NCI-H524 treated with DMSO at 0.1 percent for 48 hours (cell line): ENCODE data around the gene TNXB.
A peak's percentile ranks its signal among the peaks of the same experiment; 100 is the strongest.
"Not testable (repeated sequence)": the region's sequence is repeated elsewhere in the genome, so short reads cannot be mapped to it uniquely, and the experiment has no call there.

Source experiments
- DNase-seq: peaks from one replicate; lab custom pipeline; 2025; lab: John Stamatoyannopoulos, UW

TNXB gene

DNA sequence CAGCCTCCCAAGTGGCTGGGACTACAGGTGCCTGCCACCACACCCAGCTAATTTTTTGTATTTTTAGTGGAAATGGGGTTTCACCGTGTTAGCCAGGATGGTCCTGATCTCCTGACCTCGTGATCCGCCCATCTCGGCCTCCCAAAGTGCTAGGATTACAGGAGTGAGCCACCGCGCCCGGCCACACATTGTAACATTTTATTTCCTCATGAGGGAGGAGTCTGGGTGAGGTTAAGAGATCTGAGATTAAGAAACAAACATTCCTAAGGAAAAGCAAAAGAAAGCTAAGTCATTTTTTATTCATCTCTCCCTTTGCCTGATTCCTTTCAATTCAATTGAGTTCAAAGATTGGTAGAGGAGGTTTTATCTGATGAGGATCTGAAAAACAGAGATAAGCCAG is 35.1 kb upstream of the TNXB start:
- DNase-seq, result not testable (repeated sequence)

DNA sequence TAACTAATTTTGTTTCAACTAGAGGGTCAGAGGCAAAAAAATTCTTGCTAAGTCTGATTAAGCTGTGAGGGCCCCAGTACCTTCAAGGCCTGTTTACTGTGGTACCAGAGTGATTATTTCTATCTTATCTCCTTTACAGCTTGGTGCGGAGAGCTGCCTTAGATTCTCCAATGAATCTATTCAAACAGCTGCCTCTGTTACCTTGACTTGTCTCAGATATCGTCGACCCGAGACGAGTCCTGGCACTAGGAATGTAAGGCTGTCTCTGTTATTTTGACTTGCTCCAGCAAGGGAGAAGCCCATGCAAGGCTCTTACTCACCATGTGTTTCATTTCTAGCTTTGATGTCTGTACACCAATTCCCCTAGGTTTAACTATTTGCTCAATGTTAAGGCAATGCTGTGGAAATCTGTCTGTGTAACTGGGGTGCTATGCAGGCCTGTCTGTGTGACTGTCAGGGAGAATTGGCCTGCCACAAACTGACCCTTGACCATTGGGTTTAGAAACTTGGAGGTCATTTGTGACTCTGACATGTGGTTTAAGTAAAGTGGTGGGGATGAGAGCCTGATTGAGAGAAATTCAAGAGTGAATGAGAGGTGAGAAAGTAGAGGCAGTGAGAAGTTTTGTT is 31.4 kb upstream of the TNXB start:
- DNase-seq, result no peak

DNA sequence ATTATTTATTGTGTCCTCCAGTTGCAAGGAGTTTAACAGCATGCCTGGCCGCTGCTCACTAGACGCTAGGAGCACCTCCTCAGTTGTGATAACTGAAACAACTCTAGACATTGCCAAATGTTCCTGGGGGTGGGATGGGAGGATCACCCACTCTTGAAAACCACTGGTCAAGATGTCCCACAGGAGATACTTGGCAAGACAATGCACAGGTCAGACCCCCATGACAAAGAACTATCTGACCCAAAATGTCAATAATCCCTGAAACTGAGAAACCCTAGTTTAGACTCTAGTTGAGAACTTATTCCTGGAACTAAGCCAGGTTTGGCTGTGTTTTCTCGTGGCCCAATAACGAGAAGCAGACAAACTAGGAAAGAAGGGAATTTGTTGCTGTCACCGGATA is 30.5 kb upstream of the TNXB start:
- no peak for DNase-seq

DNA sequence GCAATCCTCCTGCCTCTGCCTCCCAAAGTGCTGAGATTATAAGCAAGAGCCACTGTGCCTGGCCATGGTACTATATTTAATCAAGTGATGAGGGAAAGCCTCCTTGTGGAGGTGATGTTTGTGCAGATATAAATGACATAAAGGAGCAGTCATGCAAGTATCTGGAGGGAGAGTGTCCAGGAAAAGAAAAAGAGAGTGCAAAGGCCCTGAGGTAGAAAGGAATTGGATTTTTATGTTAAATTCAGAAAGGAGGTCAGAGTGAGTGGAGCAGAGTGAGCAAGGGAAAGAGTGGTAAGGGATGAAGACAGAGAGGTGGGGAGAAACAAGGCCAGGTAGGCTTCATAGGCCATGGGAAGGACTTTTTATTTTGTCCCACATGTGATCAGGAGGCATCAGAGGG is 28.3 kb upstream of the TNXB start:
- no peak for DNase-seq

DNA sequence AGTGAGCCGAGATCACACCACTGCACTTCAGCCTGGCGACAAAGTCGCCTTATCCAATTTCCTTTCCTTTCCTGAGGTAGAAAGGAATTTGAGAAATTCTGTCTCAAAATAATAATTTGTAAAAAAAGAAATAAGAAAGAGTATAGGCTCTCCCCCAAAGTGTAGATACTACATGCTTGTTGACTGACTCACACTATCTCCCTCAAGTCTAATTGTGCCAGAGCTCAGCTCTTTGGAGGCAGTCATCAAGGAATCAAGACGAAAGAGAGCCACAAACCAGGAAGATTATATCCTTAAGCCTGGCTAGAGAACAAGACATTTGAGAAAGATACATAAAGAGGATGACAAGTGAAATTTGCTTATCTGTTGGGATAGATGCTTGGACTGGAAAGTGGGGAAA is 24.6 kb upstream of the TNXB start:
- DNase-seq, result no peak

DNA sequence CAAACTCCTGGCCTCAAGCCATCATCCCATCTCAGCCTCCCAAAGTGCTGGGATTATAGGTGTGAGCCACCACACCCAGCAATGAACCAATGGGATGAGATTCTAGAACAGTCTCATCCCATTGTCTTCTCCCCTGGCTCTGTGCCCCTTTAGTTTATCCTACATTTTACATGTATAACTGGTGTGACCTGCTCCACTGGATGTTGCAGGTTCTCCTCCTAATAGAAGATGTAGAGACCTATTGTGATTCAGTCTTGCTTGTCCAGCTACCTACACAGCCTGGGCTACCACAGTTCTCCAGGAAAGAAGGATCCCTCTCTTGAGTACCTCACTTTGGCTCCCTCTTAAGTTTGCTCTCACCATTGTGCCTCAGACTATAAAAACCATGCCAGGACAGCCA is 23.0 kb upstream of the TNXB start:
- no peak for DNase-seq

DNA sequence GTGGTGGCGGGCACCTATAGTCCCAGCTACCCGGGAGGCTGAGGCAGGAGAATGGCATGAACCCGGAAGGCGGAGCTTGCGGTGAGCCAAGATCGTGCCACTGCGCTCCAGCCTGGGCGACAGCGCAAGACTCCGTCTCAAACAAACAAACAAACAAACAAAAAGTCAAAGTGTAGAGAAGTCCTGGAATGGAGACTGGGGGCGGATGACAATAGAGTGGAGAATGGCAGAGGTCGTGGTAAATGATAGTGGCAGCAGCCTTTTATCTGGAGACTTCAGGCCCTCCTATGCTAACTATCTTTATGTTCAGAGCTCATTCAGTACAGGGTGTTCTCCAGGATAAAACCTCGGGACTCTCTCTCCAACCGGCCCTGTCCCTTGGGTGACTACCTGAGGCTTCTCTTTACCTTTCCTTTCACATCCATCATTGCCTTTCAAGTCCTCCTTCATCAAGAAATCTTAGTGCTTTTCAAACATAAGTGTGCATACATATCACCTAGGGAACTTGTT is 22.4 kb upstream of the TNXB start:
- no peak for DNase-seq

DNA sequence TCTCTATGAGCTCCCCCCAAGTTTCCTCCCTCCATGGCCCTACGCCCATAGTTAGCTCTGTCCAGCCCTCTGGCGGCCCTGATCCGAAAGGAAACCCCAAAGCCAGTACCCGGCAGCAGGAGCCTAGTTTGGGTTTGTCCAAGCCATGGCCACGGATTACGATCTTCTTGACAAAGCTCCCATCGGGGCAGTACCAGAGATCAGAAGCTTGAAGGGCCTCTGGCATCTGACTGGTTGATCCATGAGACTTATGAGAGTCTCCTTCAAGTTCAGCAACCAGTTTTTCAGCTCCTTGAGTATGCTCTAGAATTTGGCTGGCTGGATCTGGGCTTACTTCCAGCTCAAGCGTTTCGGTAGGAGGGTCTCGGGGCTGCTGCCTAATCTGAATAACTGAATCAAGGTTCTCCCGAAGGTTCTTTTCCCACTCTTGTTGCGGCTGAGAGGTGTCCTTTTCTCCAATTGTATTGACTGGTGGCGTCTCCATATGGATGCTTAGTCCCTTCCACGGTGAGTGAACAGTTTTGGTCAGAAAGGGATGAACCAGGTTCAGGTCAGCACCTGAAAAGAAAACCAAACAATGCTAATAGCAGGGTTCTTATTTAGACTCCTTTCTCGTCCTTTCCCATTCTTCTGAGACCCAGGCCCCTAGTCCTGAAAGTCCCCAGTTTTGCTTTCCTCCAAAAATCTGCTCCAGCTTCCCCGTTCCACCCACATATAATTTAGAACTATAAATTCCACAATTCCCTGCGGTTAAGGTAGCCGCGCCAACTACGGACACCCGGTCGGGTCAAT is 20.4 kb upstream of the TNXB start:
- no peak for DNase-seq

DNA sequence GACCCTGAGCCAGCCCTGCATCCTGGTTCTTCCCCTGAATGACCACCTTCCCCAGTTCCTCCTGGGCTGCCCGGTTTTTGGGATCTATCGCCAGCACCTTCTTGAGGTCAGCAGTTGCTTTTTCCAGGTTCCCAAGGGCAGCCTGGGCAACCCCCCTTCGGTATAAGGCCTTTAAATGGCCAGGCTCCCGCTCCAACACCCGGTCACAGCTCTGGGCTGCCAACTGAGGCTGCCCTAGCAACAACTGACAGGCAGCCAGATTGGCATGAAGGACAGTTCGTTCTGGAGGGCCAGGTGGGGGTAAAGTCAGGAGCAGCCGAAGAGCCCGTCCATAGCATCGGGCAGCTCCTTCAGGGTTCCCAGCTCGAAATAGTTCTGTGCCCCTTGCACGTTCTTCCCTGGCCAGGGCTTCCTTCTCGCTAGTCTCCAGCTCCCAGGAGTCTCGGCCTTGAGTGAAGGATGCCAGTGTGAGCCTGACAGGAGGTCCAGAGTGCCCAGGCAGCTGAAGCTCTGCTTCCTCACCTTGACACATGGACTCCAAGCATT is 19.7 kb upstream of the TNXB start:
- DNase-seq, result no peak

DNA sequence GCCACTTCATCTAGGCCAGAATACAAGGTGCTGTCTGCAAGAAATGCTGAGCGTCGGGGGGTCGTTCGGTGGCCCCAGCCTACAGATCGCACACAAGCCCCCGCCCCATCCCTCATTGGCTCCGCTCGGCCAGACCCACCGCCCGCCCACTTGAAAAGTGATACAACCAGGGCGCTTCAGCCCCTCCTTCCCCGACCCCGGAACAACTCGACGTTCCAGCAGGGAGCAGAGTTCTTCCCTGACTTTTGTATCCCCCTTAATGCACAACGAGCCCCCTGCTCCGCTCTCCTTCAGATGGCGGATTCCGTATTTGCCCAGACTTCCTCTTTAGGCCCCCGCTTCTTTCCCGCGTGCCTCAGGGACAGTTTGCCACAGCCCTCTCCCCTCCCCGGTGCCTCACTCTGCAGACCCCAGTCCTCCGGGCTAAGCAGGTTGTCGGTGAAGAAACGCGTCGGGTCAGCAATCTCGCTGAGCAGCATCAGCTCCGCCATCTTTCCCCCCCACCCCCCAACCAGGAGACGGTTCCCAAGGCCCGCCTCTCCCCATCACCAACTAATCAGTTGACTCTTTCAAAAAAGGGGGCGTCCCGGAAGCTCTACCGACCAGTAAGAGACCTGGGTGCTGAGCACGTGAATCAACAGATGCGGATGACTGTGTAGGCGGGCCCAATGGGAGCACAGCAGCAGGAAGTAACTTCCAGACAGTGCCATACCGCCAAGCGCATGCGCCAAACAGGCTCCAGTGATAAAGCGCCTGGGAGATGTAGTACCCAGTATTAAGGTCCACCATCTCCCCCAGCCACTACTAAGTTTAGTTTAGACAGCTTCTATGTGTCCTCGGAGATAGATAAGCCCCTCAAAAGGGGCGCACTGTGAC is 18.8 kb upstream of the TNXB start, which contains the start of gene ATF6B:
Gene ATF6B, minus strand, starts transcription at position 530 of the 876 bp plus-strand sequence. Its CDS starts 39 bp downstream, at position 491.
- peak; percentile 95 for DNase-seq

DNA sequence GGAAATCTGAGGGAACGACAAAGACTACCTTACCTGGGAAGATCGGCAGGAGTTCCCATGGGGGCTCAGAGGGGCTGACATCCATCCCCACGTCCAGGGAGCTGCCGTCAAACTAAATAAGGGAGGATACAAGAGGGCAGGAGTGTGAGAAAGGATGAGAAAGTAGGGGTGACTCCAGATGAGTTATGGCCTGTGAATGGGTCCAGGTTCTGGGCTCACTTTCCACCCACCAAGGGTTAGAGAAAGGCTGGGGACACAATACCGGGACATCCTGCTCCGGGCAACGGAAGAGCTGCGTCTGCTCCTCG is 18.2 kb upstream of the TNXB start:
- no peak for DNase-seq

DNA sequence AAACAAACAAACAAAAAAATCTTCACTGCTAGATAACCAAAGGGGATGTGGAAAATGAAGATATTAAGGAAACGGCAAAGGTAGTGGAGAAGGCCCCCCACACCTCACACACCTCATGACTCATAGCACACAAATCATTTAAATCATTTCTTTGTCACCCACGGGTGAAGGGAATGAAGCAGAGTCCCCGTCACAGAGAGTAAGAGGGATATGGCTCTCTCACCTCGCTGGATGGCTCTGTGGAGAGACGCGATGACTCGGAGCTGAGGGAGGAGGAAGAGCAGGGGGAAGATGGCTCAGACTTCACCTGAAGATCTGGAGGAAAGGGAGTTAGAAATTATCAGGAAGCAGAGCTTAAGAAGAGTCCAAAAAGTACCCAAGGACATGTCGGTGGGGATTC is 17.7 kb upstream of the TNXB start:
- DNase-seq, result no peak

DNA sequence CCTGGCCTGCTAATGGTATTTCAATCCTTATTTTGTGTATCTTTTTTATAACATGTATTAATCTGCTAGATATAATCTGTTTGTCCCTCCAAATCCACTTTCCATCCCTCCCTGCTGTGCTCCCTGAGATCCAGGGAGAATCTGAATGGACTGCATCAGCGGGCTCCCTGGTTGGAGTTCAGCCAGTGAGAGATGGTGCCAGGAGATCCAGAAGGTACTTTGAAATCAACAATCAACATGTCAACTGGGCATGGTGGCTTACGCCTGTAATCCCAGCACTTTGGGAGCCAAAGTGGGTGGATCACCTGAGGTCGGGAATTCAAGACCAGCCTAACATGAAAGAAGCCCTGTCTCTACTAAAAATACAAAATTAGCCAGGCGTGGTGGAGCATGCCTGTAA is 14.5 kb upstream of the TNXB start:
- DNase-seq, result no peak

DNA sequence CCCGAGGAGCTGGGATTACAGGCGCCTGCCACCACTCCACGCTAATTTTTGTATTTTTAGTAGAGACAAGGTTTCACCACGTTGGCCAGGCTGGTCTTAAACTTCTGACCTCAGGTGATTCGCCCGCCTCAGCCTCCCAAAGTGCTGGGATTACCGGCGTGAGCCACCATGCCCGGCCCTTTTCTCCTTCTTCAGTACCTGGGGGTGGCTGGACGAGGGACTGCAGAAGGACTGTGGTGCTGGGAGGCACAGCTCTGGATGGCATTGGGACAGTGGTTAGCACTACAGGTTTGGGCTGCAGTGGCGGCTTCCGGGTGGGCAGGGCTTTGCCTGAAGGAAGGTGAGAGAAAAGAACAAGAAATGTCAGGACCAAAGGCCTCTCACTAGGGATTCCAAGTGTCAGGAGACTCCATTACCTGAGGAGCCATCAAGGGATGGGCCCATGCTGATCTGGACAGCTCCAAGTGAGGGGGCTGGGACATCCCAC is 11.5 kb upstream of the TNXB start:
- no peak for DNase-seq

DNA sequence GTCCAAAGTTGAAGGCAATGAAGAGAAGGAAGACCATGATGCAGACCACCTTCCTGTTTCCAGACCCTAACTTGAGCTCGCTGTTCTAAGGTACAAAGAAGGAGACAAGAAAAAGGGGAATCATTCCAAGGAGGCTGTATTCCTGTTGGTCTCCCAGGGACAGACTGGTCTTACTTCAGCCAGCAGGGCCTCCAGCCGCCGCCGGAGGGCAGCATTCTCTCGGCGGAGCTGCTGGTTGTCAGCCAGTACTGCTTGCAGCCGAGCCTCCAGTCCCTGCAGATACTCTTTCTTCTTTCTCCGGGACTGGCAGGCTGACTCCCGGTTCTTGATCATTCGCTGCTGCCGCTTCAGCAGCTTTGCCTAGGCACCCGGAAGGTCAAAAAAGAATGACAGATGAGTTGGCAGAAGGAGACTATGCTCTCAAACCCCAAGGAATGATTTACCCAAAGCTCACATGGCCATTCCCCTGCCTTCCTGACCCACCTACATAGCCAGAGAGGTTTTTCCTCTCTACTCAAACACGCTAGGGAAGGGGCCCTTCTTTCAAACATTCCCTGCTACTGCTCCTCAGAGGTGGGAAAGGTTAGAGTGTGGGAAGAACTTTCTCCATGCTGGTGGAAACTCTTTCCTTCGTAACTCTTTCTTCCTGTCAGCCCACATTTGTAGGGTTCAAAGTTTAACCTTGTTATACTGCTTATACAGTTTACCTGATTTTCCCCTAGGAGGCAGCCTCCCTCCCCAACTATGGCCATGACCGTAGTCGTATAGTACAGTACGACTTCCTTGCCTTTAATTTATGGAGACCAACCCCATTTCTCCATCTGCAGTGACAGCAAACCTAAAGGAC is 9.9 kb upstream of the TNXB start:
- DNase-seq, result peak; percentile 39

DNA sequence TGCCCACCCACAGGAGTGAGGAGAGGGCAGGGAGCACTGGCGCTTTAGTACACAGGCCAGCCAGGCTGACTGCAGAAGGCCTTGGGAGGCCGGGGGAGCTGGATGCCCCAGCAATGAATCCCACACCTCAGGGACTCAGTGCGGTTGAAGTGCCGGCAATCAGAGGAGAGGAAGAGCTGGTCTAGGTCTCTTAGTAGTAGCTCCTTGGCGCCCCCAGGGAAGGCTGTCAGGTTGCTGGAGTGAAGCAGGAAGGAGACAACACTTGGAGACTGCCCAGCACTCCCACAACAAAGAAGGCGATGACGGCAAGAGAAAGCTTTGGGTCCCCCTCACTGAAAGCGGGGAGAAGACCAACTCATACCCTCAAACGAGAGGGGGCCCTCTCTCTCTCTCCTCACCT is 8.3 kb upstream of the TNXB start:
- no peak for DNase-seq

DNA sequence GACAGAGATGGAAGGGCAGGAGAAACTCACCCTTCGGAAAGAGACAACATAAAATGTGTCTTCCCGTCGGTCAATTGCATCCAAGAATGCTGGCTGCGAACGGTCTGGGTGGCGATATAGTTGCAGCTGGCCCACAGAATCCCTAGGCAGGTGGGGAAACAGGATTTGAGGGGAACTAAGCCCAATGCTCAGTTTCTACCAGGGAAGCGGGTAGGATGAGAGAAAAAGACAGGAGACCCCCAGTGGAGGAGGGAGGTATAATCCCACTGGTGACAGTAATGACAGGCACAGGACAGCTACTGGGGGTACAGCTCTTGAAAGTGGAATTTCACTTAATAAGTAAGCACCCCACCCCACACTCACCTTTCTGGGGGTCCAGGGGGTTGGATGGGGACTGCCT is 7.5 kb upstream of the TNXB start:
- DNase-seq, result no peak

DNA sequence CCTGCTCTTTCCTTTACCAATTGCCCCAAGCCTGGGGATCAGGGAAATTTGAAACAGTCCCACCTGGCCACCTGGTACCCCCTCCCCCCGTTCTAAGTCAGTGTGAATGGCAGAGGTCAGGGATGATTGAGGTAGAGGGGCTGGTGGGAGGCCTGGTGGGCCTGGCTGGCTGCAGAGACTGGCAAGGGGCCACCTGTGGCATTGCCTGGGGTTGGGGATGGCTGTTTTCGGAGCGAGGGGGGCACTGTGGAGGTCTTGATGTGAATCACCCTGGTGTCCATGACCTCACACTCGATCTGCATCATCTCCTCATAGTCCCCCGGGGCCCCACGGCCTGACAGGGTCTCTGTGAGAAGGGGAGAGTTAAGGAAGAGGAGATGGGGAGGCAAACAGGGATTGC is 6.5 kb upstream of the TNXB start:
- no peak for DNase-seq

DNA sequence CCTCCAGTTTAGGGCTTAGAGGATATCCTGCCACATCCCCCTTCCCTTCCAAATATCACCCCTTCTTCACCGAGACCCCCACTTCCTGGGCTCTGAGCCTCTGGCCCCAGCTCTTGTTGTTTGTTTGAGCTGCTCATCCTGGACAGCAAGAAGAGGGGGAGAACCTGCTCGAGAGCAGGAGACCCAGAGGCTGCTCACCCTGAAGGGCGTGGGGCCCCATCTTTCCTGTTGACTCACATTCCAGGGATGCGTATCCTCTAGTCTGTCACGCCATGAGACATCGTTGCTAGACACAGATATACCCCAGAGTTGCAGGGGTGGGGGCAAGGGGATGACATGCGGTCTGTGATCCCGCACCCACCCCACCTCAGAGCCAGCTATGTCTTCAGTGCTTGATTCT is 5.7 kb upstream of the TNXB start:
- DNase-seq, result no peak

DNA sequence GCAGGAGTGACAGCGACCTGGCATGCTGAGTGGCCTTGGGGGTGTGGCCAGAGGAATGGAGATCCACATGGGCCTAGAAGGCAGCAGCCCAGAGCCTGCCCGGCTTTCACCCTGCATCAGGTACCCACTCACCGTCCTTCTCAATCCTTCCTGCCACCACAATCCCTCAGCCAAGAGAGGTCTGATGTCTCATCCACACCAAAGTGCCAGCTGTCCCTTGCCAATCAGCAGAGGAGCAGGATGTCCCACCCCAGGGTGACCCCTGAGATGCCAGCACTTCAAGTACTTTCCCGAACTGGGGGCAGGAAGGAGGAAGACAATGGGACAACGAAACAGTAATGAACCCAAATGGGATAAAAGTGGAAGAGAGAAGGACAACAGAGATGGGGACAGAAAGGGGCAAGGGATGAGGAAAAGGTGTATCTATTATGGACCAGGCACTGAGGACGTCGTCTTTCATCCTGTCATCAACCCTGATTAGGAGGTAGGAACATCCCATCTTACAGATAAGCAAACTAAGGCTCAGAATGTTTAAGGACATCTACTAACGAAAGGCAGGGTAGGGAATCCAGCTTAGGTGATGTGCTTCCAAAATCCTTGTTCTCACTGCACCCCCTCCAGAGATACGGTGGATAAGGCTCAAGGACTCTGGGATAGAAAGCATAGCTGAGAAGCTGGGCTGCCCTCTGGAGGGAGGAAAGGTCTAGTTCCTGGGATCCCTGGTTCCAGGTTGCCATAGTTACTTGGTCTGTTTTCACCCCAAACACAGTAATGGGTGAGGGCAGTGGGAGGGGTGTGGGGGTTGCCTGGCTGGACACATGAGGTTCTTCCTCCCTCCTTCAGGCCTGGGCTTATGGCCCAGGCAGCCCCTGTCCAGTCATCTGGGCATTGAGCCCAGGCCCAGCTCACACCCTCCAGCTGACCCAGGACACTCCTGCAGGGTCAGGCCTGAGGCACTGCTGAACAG is 4.5 kb upstream of the TNXB start:
- no peak for DNase-seq
